Measurements from ENCODE around the gene CHN1. TPM values are rescaled to one million over a fixed set of nuclear protein-coding genes. Genes with fewer than 3 reads are reported as not detected.

The CHN1 gene
- total and polyA plus RNA-seq, 12 donors, result 6.1 to 26.5 (median 15.7) TPM

DNA sequence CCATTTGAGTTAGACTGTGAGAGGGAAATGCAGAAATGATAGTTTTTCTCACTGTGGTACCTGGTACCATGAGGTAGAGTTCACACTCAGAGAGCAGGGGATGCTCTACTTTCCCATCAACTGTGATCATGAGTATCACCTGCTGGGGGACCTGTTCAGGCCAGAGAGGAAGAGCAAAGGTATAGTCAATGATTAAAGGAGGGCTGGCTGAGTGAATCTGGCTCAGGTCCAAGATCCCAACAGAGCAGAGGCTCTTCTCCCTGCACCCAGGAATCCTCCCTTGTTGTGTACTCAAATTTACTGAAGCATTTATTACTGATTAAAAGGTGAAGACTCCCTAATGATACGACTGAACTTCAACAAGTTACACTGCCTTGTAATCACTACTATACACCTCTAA is 136.3 kb downstream of the CHN1 start:
- intact Hi-C loops (cut with DNase I), result no loop called here

DNA sequence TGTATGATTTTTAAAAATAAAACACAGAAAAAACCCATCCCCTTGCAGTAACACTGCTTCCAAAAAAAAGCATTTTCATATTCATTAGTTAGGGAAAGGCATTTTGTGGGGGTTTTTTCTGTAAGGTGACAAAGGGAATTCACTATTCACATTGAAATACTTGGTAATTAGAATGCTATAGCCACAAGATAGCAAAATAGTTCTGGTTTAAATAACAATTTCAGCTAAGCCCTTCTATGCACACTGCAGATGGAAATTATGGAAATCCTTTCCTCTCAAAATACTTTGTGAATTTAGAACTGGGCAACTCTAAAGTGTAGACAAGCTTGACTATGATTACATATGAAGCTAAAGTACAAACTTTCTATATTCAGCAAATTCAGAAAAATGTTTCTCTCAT is 138.8 kb downstream of the CHN1 start:
- no peak for ATAC-seq
- H3K4me3 ChIP-seq, result no peak overlapping the region
- no peaks in the 10 kb centered on the region for H3K27me3 ChIP-seq
- no peak overlapping the region for H3K27ac ChIP-seq
- DNase-seq, result no peak
- TF ChIP-seq, protein P1, sequence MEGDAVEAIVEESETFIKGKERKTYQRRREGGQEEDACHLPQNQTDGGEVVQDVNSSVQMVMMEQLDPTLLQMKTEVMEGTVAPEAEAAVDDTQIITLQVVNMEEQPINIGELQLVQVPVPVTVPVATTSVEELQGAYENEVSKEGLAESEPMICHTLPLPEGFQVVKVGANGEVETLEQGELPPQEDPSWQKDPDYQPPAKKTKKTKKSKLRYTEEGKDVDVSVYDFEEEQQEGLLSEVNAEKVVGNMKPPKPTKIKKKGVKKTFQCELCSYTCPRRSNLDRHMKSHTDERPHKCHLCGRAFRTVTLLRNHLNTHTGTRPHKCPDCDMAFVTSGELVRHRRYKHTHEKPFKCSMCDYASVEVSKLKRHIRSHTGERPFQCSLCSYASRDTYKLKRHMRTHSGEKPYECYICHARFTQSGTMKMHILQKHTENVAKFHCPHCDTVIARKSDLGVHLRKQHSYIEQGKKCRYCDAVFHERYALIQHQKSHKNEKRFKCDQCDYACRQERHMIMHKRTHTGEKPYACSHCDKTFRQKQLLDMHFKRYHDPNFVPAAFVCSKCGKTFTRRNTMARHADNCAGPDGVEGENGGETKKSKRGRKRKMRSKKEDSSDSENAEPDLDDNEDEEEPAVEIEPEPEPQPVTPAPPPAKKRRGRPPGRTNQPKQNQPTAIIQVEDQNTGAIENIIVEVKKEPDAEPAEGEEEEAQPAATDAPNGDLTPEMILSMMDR (IDR thresholded peaks at IDR 0.05), result no peak
- H3K9me3 ChIP-seq, result no peaks in the 10 kb centered on the region
- no peaks in the 10 kb centered on the region for H3K4me1 ChIP-seq
- intact Hi-C loops (cut with DNase I), result no loop called here
- no peaks in the 10 kb centered on the region for H3K36me3 ChIP-seq

More for the DNA sequence above, 136.3 kb downstream of the CHN1 start:
- no peak for ATAC-seq
- Histone ChIP-seq H3K9me3 (no peaks in the 10 kb centered on the region), H3K4me3 (no peak overlapping the region), H3K27me3 (no peaks in the 10 kb centered on the region), H3K27ac (no peak overlapping the region), H3K36me3 (no peaks in the 10 kb centered on the region), H3K4me1 (peaks cover 0 to 12% (median 0%) of the 10 kb centered on the region in 9 donors)
- DNase-seq, result no peak
- TF ChIP-seq, protein P1 (IDR thresholded peaks at IDR 0.05), result no peak
- WGBS, 2 donors, result 93% methylated on average over 1 of the region's 1 CpG

DNA sequence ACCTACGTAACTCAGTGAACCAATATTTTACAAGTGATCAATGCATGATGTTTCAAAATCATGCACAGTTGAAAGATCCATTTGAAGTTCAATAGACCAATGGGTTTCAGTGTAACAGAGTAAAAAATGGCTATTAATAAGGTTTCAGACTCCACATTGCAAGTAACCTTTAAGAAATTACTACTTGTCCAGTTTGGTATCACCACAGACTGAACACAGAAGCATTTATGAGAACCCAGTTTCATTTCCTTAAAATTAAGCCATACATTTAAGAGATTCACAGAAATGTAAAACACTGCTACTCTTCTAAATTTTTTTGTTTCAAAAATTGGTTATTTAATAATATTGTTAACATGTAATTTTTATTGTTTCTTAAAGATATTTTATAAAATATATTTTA is 142.0 kb downstream of the CHN1 start:
- Histone ChIP-seq H3K27me3 (no peaks in the 10 kb centered on the region), H3K27ac (no peak overlapping the region), H3K4me3 (no peak overlapping the region), H3K4me1 (no peaks in the 10 kb centered on the region), H3K9me3 (no peaks in the 10 kb centered on the region), H3K36me3 (no peaks in the 10 kb centered on the region)
- intact Hi-C loops (cut with DNase I), result no loop called here
- 97 to 100% methylated on average over 1 of the region's 1 CpG for WGBS, 2 donors
- DNase-seq (no peak), ATAC-seq (no peak)
- TF ChIP-seq, protein P1 (IDR thresholded peaks at IDR 0.05), result no peak

DNA sequence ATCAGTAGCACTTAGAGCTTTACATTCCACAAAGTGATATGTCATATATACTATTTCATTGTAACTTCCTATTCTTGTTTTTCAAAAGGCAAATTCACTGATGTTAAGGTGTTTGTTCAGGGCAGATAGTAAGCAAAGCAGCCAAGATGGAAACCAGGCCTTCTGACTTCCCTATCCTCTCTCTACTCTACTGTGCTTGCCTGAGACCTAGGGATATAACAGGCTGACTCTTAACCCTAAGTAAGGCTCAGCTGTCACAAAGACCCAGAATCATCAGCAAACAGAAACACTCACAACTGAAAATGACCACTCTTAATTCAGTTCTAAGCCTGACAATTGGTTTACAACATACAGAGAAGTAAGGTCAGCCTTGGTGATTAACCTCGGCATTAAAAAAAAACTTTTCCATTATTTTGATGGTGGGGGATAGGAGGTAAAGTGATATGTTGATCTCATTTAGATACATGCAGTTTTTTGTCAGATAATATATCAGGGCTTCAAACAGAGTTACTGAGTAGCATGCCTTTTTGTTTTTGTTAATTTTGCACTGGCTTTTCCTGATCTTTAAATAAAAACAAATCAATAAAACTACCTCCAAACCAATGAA is 145.5 kb downstream of the CHN1 start:
- no peak overlapping the region for H3K4me3 ChIP-seq
- TF ChIP-seq, protein P1 (IDR thresholded peaks at IDR 0.05), result no peak
- H3K36me3 ChIP-seq, result no peaks in the 10 kb centered on the region
- H3K27me3 ChIP-seq, result no peaks in the 10 kb centered on the region
- intact Hi-C loops (cut with DNase I), result no loop called here
- no peaks in the 10 kb centered on the region for H3K9me3 ChIP-seq
- WGBS, 2 donors, result 86 to 91% methylated on average over 1 of the region's 1 CpG
- no peak for ATAC-seq
- no peak for DNase-seq
- no peak overlapping the region for H3K27ac ChIP-seq
- H3K4me1 ChIP-seq, result no peaks in the 10 kb centered on the region
